Stimulated activated CD4-positive, alpha-beta T cell treated with anti-CD3 and anti-CD28 coated beads, Interleukin-2, amount 100 ng/mL, for 24 hours (primary cell): Measurements from ENCODE around the gene ENPP3.
A peak's percentile ranks its signal among the peaks of the same experiment; 100 is the strongest.

Source experiments
- DNase-seq, 2 donors: peaks; one replicate each; pipeline ENCODE4 v3.0.0-alpha.2; 2020

ENPP3 gene

GRCh38 chr6:131636880-131637792, at the start of gene ENPP3:
ENPP3 (plus strand) TSS chr6:131637302; CDS start chr6:131637385, 83 bp downstream.
- no peak for DNase-seq

DNA sequence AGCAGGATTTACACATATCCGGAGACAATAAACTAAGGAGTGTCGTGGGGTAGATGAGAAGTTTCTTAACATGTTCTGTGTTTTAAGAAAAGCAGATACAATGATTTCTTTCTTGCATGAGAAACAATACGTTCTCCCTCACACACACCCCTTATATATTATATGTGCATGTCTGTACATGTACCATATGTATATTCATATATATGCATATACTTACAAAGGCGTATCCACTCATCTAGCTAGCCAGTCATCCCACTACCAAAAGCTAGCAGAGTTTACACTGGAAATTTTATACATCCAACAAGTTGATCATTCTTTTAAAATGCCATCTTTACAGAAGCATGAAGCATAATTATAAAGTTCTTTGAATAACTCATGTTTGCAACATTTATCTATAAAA, 49.2 kb upstream of the ENPP3 start:
- DNase-seq, result no peak

DNA sequence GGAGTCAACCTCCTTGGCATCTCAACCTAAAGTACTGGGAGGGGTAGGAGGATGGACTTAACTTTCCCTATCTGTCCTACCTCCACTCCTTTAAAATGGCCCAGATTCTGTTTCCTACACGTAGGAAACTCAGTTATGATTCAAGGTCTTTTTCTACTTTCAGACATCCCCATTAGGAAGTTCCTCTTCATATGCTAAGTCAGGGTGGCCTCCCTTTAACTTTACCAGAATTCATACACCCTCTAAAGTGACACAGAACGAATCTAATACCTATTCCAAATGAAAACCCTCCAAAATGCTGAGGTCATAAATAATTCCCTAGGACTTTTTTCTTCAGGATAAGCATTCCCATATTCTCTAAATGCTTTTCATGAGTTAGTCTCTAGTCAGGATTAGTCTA, 48.5 kb upstream of the ENPP3 start:
- DNase-seq, result no peak

DNA sequence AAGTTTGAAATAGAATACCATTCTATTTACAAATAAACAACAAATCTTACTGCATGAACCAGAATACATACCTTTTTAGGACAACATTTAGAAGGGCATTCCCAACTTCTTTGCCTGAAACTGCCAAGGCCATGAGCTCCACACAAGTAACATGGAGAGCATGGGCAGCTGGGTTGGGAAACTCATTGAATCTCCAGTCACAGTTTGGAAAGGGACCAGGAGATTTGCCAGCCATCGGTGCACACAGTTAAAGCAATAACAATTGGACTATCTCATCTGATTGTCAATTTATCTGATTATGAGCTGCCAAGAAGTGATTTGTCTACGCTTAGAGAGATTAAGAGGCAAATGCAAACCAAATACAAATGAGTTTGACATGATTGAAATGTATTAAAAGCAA, 44.2 kb upstream of the ENPP3 start:
- DNase-seq, result no peak

DNA sequence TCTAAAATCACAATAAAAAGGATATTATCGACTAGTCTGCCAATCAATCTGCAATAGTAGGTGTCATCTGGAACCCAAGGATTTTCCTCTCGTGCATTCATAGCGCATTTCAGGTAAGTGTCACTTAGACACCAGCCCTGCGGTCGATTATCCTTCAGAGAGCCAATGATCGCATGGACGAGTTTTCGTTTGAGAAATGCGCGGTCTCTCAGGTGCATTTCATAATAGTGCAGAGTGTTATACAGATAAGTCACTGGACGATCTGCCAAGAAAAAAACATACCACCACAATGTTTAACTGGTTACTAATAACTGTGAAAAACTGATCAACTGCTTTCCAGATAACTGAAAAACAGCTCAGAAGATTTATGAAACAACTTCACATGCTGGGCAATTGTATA, 43.0 kb upstream of the ENPP3 start:
- no peak for DNase-seq

- DNase-seq, result no peak
Observed at GRCh38 chr6:131597446-131597845, 39.7 kb upstream of the ENPP3 start.

DNA sequence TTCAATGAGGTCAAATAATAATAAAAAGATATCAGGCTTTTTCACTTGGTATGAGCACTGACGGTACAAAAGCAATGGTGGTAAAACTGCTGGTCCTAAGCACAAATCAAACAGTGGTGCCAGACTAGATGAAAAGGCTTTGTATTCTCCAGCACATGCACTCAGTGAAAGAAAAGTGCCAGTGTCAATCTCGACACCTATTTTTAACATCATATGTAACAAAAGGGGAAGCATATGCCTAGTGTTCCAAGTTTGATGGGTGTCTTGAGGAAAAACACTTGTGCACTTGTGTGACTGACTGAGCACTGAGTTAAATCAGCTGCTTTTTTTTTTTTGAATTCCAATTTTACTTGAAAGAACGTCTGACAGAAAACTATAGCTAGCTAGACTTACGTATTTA, 36.4 kb upstream of the ENPP3 start:
- no peak for DNase-seq

DNA sequence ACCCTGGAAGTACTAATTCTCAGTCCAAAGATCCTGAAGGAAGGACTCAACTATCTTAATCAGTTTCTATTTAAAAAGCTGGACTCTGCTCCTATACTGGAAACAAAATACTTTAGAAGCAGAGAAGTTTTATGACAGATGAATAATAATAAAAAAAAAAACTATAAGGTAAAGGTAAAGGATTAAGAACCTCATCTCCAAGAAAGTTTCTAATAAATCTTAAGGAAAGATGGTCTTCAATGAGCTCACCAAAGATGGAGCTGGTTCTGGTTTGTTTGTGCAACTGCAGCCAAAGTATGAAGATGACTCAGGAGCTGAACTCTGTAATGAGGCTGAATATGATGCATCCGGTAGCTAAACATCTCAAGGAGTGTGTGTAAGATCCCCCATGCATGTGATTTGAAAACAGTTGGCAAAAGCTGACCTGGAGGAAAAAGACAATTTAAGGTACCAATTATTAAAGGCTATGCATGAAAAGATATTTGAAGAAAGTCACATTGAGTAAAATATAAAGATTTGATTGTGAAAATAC, 34.3 kb upstream of the ENPP3 start:
- no peak for DNase-seq

- no peak for DNase-seq
Observed at GRCh38 chr6:131613296-131613925, 23.7 kb upstream of the ENPP3 start.

DNA sequence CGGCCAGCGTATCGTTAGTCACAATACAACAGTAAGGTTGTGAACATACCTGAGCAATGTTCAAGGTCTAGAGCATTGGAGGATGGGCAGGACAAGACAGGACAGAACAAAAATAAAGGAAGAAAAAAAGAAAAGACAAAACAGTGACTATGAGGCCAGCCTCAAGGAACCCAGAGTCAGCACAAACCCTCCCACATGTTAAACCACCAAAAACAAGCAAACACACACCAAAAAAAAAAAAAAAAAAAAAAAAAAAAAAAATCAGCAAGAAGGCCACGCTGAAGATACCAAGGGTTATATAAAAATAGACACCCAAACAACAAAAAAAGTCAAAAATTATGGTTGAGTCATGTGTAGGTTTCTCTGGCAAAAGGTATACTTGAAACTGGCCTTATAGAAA, 21.8 kb upstream of the ENPP3 start:
- no peak for DNase-seq

GRCh38 chr6:131627724-131628682, 9.1 kb upstream of the ENPP3 start, which contains the start of gene MED23:
MED23 (minus strand) TSS chr6:131628242; CDS start chr6:131628049, 193 bp downstream.
- peak; percentile 97 to 98 for DNase-seq

DNA sequence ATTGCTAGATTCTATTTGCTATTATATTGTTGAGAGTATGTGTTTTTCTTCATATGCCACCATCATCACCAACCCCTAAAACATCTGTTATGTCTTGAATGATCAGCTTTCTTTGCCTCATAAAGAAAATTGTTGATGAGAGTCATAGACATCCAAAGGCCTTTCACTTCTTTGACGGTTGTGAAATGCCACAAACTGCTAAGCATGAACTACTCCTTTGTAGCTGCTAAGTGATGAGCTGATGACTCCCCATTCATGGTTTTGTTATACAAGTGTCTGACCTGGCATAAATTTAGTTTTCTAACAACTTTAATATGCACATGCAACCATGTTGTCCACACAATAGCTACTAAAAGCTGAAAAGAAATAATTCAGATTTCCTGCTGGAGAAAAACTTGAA, 8.4 kb upstream of the ENPP3 start:
- no peak for DNase-seq

DNA sequence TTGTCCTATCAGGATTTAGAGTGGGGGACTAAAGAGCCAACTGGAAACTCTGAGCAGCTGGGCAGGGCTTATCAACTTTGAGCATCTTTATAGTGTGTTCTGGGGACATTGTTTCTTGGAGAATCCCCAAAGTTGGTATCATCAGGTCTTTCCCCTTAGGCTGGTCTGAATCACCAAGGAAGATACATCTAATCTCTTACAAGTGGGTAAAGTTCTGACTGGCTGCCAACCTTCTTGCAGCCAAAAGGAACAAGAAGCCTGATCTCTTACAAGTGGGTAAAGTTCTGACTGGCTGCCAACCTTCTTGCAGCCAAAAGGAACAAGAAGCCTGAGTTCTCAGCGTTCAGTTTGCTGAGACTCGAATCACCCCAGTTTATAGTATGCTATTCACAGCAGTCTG, 7.5 kb upstream of the ENPP3 start:
- no peak for DNase-seq

DNA sequence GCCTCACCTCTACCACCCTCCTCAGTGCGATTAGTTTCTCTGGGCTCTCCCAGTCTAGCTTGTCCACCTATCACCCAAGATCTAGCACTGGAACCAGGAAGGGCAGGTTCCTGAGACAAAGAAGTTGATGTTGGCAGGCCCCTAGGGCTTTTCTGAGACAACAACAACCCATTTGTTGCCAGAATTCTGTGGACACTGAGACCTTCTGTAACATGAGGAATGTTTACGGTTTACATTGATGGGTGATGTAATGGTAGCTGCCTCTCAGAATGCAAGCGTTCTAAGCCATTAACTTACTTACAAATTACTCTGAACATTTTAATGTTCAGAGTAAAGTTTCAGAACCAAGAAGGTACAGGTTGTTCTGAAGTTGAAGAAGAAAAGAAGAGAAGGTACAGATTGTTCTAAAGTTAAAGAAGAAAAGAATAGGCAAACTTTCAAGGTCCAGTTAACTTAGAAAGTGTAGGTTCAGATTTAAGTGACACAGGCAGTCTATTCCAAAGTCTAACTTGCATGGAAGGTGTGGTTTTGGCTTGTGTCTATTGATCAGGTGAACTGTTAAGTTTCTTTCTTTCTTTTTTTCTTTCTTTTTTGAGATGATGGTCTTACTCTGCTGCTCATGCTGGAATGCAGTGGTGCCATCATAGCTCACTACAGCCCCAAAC, 5.3 kb upstream of the ENPP3 start:
- no peak for DNase-seq

GRCh38 chr6:131635384-131636340, 1.4 kb upstream of the ENPP3 start:
- DNase-seq, result no peak

- DNase-seq, result no peak
Observed at GRCh38 chr6:131638013-131638412, 911 bp downstream of the ENPP3 start.

GRCh38 chr6:131640100-131640499, 3.0 kb downstream of the ENPP3 start:
- no peak for DNase-seq

- no peak for DNase-seq
Observed at GRCh38 chr6:131640576-131640975, 3.5 kb downstream of the ENPP3 start.

DNA sequence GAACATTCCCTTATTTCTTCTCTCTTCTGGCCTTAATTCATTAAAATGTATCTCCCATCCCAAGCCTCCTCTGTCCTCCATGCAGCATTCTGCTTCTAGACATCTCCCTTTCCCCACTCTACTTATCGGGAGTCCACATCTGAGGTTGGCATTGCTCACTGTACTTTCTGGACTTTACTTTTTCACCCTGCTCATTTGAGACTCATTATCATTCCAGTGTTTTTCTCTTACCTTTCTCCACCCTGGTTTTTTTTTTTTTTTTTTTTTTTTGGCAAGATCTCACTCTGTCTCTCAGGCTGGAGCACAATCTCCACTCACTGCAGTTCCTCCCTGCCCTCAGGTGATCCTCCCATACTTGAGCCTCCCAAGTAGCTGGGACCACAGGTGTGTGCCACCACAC, 4.5 kb downstream of the ENPP3 start:
- DNase-seq, result no peak

GRCh38 chr6:131642565-131642964, 5.5 kb downstream of the ENPP3 start:
- no peak for DNase-seq

DNA sequence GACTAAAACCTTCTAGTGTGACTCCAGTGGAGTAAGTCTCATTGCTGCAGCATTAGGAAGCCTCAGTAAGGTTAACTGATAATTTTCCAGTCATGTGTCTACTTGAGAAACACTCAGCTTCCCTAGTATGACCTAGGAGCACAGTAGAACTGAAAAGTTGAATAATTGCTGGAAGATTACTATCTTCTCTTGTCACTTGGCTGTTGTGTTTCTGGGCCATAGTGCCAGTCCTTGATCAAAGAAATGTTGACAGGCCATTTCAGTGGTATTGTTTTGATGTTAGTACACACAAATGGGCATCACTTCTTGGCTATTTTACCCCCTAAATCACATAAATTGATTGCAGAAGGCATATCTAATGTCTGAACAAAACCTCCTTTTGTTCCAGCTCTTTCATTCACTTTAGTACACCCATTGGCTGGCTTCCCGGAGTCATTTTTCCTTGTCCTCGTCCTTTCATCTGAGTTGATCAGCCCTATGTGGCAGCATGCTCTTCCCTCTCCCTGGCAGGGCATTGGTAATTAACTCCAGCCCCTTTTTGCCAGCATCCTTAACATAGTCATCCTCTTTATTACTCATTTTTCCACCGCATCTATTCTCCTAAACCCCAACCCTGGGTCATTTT, 6.0 kb downstream of the ENPP3 start:
- DNase-seq, result no peak
